ENCODE data around the gene STRA8.
"Not testable (repeated sequence)": the region's sequence is repeated elsewhere in the genome, so short reads cannot be mapped to it uniquely, and the experiment has no call there.

Gene STRA8

GRCh38 chr7:135204876-135205275, 28.8 kb upstream of the STRA8 start:
- DNase-seq (ENCODE audit: low read depth in 1 of 2, low spot score in 1 of 2) = no peak

DNA sequence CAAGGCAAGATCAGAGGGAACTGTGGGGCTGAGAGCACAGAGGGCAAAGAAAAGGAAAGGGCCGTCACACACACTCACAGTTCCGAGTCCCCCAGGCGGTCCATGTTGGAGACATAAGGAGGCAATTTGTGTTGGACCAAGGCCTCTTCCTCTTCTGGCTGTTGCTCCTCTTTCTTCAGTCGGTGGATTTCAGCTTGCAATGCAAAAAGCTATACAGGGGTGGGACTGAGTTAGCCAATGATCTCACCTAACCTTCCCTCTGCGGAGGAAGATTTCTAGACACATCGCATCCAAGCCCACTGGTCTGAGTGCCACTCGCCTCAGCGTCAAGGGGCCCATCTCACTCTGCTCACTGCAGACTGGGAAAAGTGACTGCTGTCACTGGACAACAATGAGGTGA, 27.8 kb upstream of the STRA8 start:
- DNase-seq (ENCODE audit: low read depth in 1 of 2, low spot score in 1 of 2) = no peak

DNA sequence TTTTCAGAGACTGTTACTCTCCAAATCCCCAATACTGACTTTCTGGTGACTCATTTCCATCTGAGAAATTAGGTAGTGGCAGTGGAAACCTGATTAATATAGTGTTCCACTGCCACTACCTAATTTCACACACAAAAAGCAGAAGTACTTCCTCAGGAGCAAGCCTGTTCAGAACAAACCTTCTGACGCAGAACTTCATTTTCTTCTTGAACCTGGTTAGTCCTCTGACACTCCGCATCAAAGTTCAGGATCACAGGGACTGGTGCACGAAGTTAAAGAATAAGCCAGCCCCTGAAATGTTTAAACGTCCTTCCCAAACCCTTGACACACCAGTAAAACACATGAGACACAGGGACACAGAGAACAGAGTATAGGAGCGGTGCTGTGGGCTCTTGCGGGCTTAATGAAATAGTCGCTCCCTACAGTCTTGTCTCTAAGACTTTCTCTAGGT, 26.7 kb upstream of the STRA8 start:
- no peak for DNase-seq (ENCODE audit: low read depth in 1 of 2, low spot score in 1 of 2)

DNA sequence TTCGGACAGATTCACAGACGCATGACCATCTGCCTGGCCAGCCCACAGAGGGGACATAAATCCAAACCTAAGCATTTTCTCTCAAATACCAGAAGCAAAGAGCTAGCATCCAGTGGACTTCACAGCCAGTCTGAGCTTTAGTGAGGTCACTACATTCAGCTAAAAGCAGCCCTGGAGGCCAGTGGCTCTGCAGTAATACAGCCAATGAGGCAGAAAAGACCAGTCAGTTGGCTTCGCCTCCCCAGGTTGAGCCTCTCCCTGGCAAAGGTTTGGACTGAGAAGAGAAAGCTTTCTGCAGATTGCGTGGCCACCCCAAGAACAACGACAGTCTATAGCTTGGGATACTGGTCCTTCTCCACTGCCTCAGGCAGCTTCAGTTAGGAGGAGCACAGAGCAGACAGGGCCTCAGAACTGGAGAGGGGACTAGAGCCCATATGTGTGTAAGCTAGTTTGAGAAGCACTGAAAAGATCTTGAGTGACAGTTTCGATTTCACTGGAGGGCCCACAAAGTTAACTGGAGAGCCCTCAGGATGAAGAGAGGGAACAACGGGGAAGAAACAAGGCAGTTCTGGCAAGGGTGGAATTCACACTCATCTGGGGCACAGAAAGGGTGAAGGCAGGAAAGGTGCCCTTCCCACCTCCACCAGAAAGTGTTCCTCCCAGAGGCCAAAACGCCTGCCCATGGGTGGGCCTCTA, 26.1 kb upstream of the STRA8 start:
- DNase-seq (ENCODE audit: low read depth in 1 of 2, low spot score in 1 of 2) = no peak

GRCh38 chr7:135208102-135208793, 25.4 kb upstream of the STRA8 start:
- DNase-seq (ENCODE audit: low read depth in 1 of 2, low spot score in 1 of 2) = no peak

GRCh38 chr7:135209225-135209834, 24.3 kb upstream of the STRA8 start:
- no peak for DNase-seq (ENCODE audit: low read depth in 1 of 2, low spot score in 1 of 2)

DNA sequence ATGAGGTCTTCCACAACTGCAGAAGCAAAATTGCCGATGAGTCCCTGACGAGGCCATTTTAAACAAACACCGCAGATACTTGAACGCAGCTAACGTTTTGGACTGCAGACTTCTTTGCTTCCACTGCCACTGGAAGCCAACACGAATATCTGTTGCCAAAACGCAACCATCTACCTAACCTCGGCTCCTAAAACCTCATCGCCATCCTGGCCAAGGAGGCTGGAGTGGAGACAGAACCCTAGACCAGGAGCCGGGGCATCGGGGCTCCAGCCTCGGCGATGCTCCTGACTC, 22.8 kb upstream of the STRA8 start:
- no peak for DNase-seq (ENCODE audit: low read depth in 1 of 2, low spot score in 1 of 2)

DNA sequence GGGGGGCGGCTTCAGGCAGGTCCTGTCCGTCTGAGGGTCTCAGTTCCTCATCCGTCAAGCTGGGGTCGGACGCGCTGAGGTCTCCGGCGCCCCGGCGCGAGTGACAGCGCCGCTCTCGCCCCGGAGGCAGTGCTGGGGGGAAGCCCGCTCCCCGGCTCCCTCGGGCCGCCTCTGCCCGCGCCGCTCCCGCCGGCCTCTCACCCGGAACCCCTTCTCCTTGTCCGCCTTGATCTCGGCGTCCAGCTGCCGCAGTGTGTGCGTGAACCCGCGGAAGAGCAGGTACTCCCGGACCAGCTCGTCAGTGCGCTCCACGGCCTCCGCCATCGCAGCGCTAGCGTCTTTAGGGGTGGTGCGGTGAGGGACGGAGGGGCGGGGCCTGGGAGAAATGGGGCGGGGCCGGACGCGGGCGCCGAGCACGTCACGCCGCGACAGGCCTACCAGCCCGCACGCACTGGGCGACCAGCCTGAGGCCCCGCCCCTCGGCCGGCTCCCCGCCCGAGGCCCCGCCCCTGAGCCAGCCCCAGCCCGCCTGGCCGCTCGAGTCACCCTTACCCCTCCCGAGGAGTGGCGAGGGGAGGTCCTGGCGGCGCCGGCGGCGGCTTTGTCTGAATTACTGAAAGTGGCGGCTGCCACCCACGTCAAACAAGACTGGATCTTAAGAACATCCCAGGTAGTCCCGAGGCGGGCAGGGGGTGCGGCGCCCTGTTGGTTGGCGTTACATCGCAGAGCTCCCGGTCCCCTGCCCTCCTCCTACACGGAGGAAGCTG, 22.3 kb upstream of the STRA8 start, which contains the start of gene WDR91:
Gene WDR91 (minus strand): TSS at position 348 of the 767 bp plus-strand sequence. CDS start 24 bp downstream, at position 324.
- peak; percentile 95 to 99 for DNase-seq (ENCODE audit: low read depth in 1 of 2, low spot score in 1 of 2)

DNA sequence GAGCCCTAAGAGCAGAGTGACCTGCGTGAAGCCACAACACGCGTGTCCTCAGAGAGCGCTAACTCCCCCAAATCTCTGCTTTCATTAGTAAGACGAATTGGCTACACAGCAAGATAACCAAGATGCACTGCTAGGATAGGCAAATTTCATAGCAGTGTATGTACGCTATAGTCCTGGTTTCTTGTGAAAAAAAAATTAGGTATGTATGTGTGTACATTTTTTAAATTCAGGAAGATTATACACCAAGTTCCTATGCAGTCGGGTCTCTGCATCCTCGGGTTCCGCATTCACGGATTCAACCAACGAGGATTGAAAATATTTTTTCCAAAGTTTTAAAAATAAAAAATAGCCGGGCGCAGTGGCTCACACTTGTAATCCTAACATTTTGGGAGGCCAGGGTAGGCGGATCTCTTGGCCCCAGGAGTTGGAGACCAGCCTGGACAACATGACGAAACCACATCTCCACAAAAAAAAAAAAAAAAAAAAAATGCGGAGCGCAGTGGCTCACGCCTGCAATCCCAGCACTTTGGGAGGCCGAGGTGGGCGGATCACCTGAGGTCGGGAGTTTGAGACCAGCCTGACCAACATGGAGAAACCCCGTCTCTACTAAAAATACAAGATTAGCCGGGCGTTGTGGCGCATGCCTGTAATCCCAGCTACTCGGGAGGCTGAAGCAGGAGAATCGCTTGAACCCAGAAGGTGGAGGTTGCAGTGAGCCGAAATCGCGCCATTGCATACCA, 21.5 kb upstream of the STRA8 start:
- not testable (repeated sequence) for DNase-seq (ENCODE audit: low read depth in 1 of 2, low spot score in 1 of 2)

DNA sequence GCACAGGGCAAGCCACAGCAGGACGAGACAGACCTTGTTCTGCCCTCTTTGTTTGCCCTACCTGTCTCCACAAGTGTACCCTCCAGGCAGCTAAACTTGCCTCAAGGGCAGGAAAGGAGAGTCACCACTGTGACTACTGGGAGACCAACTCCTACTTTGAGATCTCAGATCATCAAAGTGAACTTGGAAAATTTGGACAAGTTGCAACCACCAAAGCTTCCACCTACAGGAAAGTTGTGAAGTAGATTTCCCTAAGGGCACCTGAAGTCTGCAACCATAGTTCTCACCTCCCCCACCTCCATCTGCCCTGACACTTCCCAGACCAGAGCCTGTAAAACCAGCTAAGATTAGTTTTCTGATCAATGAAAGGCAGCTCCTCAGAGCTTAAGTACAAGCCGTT, 19.8 kb upstream of the STRA8 start:
- DNase-seq (ENCODE audit: low read depth in 1 of 2, low spot score in 1 of 2) = no peak

DNA sequence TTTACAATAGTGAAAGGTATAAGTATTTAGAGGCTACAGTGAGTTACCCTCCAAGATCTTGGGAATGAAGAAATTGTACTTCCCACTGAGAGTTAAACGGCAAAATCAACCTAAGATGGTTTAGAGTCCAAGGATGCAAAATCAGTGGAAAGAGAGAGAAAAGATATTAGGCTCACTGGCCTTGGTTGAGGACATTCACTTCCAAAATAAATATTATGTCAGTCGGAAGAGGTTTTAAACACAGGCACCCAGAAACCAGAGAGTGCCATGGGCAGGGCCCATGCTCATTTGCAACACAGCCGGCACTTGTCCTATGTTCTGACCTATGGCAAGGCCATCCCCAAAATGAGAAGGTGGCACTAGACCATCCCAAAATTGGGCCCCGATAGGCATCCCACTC, 18.5 kb upstream of the STRA8 start:
- DNase-seq (ENCODE audit: low read depth in 1 of 2, low spot score in 1 of 2) = no peak

- no peak for DNase-seq (ENCODE audit: low read depth in 1 of 2, low spot score in 1 of 2)
Observed at GRCh38 chr7:135215698-135216097, 17.9 kb upstream of the STRA8 start.

- no peak for DNase-seq (ENCODE audit: low read depth in 1 of 2, low spot score in 1 of 2)
Observed at GRCh38 chr7:135217645-135218509, 15.8 kb upstream of the STRA8 start.

DNA sequence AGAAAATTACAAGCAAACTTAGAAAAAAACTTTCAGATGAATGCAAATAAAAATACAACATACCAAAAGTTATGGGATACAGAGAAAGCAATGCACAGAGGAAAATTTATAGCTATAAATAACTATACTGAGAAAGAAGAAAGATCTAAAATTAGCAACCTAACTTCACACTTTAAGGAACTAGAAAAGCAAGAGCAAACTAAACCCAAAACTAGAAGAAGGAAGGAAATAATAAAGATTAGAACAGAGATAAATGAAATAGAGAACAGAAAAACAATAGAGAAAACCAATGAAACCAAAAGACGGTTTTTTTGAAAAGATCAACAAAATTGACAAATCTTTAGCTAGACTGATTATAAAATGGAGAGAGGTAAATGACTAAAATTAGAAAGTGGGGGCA, 9.6 kb upstream of the STRA8 start:
- DNase-seq (ENCODE audit: low read depth in 1 of 2, low spot score in 1 of 2) = no peak

DNA sequence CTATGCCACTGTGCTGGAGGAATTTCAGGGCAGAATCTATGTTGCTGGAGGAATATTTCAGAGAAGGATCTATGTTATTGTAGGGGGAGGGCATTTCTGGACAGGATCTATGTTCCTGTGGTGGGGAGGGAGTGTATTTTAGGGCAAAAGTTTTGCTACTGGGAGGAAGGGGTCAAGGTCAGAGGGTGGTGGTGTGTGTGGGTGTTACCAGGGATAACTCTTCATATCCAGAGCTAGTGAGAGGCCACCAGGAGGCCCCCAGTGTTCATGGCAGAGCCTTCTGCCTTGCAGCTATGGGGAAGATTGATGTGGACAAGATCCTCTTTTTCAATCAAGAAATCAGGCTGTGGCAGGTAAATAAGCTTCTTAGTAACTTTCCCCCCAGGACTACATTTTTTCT, 2.0 kb upstream of the STRA8 start:
- no peak for DNase-seq (ENCODE audit: low read depth in 1 of 2, low spot score in 1 of 2)

GRCh38 chr7:135232087-135232486, 1.6 kb upstream of the STRA8 start:
- no peak for DNase-seq (ENCODE audit: low read depth in 1 of 2, low spot score in 1 of 2)

DNA sequence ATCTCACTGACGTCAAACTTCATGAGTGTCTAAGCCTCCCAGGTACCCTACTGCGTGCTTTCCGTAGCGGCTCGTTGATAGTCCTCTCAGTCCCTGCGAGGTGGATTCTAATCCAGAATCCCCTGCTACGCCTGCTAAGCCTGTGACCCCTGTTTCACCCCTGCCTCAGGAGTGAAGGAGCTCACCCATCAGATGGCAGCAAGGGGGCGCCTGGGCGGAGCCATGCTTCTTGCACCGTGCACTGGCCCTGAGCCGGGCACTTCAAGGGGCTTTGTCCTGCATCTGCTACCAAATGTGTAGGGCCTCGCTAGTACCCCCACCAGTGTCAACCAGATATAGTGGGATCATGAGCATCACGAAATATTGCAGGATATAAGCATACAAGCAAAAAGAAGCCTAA, 918 bp upstream of the STRA8 start:
- DNase-seq (ENCODE audit: low read depth in 1 of 2, low spot score in 1 of 2) = no peak

- DNase-seq (ENCODE audit: low read depth in 1 of 2, low spot score in 1 of 2) = not testable (repeated sequence)
Observed at GRCh38 chr7:135234095-135234494, 457 bp downstream of the STRA8 start.

- DNase-seq (ENCODE audit: low read depth in 1 of 2, low spot score in 1 of 2) = no peak
Observed at GRCh38 chr7:135234727-135235126, 1.1 kb downstream of the STRA8 start.

DNA sequence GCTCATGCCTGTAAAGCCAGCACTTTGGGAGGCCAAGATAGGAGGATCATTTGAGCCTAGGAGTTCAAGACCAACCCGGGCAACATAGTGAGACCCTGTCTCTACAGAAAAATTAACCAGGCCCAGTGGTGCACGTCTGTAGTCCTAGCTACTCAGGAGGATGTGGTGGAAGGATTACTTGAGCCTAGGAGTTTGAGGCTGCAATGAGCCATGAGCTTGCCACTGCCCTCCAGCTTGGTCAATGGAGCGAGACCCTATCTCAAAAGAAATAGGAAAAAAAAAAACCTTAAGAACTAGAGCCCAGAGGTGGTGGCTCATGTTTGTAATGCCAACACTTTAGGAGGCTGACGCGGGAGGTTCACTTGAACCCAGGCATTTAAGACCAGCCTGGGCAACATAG, 2.2 kb downstream of the STRA8 start:
- no peak for DNase-seq (ENCODE audit: low read depth in 1 of 2, low spot score in 1 of 2)
